Stimulated activated CD8-positive, alpha-beta memory T cell treated with anti-CD3 and anti-CD28 coated beads, Interleukin-4, amount 100 ng/mL, for 48 hours (primary cell): ENCODE measurements around the gene NPNT.

Experiments used
- DNase-seq: peaks from one replicate; pipeline ENCODE4 v3.0.0-alpha.2; 2020

Gene NPNT

GRCh38 chr4:105972946-105973621 lies 77.8 kb downstream of the NPNT start:
- DNase-seq, result no peak

DNA sequence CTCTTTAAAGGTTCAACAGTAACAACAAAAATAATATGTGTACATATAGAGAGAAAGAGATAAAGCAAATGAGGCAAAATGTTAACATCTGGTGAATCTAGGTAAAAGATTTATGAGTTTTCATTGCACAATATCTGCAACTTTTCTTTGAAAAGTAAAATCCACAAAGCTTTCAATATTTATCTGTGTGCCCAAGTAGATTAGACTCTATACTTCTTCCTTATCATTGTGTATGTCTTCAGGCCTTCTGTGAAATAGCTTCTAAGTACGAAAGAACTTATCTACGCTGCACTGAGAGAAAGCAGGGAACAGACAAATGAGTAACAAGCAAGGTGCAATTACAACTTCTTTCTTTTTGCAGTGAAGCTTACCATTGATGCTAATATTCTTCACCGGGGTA lies 81.6 kb downstream of the NPNT start:
- DNase-seq, result no peak

- no peak for DNase-seq
Observed at GRCh38 chr4:105978684-105979296, 83.5 kb downstream of the NPNT start.

- DNase-seq, result no peak
Observed at GRCh38 chr4:105979506-105979905, 84.2 kb downstream of the NPNT start.

- no peak for DNase-seq
Observed at GRCh38 chr4:105988671-105989070, 93.4 kb downstream of the NPNT start.

- DNase-seq, result no peak
Observed at GRCh38 chr4:105989485-105990242, 94.4 kb downstream of the NPNT start.

GRCh38 chr4:105990933-105991332 lies 95.7 kb downstream of the NPNT start:
- DNase-seq, result no peak

- DNase-seq, result no peak
Observed at GRCh38 chr4:105991726-105992125, 96.5 kb downstream of the NPNT start.

DNA sequence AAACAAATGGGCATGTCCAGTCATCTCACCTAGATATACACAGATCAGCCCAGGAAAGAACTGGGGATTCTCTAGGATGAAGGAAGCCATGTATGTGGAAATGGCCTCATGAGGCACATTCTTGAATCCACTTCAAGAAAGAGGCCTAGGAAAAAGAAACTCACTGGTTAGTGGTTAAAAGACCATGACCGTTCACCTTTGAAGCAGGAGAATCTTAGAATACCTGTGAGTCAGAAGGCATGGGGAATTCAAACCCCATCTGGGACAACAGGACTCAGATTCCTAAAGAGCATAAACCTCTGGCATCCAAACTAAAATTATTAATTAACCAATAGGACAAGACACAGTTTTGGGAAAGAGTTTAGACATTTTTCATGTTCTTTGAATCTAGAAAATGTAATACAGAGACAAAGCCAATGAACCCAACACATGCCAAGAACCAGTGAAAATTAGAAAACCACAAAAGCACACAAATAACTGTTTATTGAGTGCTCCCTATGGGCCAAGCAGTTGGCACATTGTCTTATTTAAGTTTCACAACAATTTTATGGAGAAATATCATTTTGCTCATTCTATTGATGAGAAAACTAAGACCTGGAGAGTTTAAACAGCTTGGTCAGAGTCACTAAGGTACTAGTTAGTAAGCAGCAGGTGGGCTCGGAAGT lies 97.5 kb downstream of the NPNT start:
- no peak for DNase-seq

DNA sequence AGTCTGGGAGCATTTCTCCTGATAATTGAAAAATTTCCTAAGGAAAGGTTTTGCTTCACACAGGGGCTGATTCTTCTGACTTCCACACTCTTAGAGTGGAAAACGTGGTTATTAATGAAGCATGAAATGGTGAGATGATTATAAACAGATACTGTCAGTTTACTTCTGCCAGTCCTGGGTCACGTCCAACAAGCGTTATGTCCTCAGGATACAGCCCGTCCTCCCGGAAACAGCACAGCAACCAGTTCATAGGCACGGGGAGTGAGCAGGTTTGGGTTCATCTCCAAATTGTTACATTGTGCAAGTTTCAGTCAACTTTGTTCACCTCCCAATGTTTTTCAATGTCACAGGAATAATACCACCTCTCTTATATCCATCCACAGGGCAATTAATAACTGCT lies 98.8 kb downstream of the NPNT start:
- no peak for DNase-seq

- no peak for DNase-seq
Observed at GRCh38 chr4:105994841-105995501, 99.7 kb downstream of the NPNT start.

- DNase-seq, result no peak
Observed at GRCh38 chr4:105996845-105997244, 101.6 kb downstream of the NPNT start.

- no peak for DNase-seq
Observed at GRCh38 chr4:105998171-105999063, 103.1 kb downstream of the NPNT start.

DNA sequence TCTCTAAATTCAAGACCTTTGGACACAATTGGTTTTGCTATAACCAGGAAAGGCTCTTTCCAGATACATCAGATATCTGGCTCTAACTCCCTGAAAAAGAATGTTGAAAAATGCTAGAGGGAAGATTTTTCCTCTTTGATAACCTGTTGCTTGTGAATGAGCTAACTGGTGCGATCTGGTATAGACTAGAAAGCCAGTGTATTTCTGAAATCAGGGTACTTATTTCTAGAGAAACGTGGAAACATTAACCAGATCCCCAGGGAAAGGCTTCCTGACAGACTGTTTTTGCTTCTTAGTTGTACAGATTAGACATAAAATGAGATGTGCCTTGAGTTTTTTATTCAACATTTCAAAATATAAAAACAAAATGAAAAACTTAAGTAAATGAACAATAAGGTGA lies 107.7 kb downstream of the NPNT start:
- DNase-seq, result no peak

- no peak for DNase-seq
Observed at GRCh38 chr4:106010761-106011160, 115.5 kb downstream of the NPNT start.

- DNase-seq, result no peak
Observed at GRCh38 chr4:106011387-106011786, 116.1 kb downstream of the NPNT start.

GRCh38 chr4:106017975-106018374 lies 122.7 kb downstream of the NPNT start:
- no peak for DNase-seq

DNA sequence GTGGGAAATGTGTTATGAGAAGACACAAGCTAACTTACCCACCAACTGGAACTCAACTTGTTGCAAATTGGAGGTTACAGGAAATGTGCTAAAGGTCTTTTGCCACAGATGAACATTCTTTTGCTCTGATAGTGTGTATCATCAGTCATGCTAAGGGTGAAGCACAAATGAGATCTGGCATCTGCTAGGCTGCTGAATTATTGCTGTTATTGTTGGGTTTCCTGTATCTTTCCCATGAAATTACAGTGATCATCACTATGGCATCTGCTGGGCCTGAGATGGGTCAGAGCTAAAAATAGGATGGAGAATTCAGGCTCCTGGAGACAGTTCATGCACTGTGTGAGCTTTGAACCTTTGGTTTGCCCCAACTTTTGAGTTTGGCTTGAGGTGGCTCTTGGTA lies 124.5 kb downstream of the NPNT start:
- DNase-seq, result no peak
